Activated B cell treated with CpG ODN at 0.5 μM for 24 hours (primary cell): Measurements from ENCODE around the gene NCCRP1. TPM values are rescaled to one million over a fixed set of nuclear protein-coding genes. Genes with fewer than 3 reads are reported as not detected.

Experiments
- ATAC-seq: fragments of 200-7000 bp; cut with Tn5 transposase; one replicate; pipeline ENCODE4 v1.10.0; 2021; ENCODE audit warnings: low read depth, mild to moderate bottlenecking, moderate library complexity
- CTCF ChIA-PET: fragments of 350-600 bp; sonication (Branson Sonifier 250); formaldehyde crosslinking; loops from one replicate; lab custom pipeline; 2021; ENCODE audit warnings: antibody characterized with exemption; lab: Charles Lee
- POLR2A ChIA-PET: fragments of 350-600 bp; sonication (Branson Sonifier 250); formaldehyde crosslinking; loops from one replicate; lab custom pipeline; 2021; ENCODE audit warnings: antibody characterized with exemption; lab: Charles Lee
- DNase-seq: peaks from one replicate; pipeline ENCODE4 v3.0.0; 2022
- H3K27ac Mint-ChIP-seq: one replicate; pipeline ENCODE4 v1.8.0; 2020; ENCODE audit warnings: mixed read lengths
- H3K27me3 Mint-ChIP-seq: one replicate; pipeline ENCODE4 v1.8.0; 2021; ENCODE audit warnings: mixed read lengths
- H3K36me3 Mint-ChIP-seq: one replicate; pipeline ENCODE4 v1.8.0; 2021; ENCODE audit warnings: low read depth, mixed read lengths
- H3K4me1 Mint-ChIP-seq: one replicate; pipeline ENCODE4 v1.8.0; 2021; ENCODE audit warnings: mixed read lengths
- H3K4me3 Mint-ChIP-seq: one replicate; pipeline ENCODE4 v1.8.0; 2020; ENCODE audit warnings: mild to moderate bottlenecking, mixed read lengths
- H3K9me3 Mint-ChIP-seq: one replicate; pipeline ENCODE4 v1.8.0; 2020; ENCODE audit warnings: mixed read lengths
- CTCF ChIP-seq: fragments of 200-600 bp; IDR thresholded peaks from one replicate; pipeline ENCODE4 v1.8.0; 2022; ENCODE audit warnings: antibody characterized with exemption, mild to moderate bottlenecking
- intact Hi-C: fragments of 100-400 bp; cut with micrococcal nuclease; formaldehyde crosslinking; loops from one replicate; pipeline ENCODE4 v1.15.1; 2024
- total RNA-seq: library from RNA; stranded (reverse); gene quantifications from 2 replicates; pipeline ENCODE4 v1.2.3, GENCODE V29; 2022

Gene NCCRP1
- not detected in 2 replicates for total RNA-seq

- DNase-seq (no peak), ATAC-seq (no peak)
- H3K36me3 Mint-ChIP-seq = no peaks in the 10 kb centered on the region
- H3K4me3 Mint-ChIP-seq = no peak within 1 kb of the TSS
- intact Hi-C loops = no loop called here
- peaks cover 59% of the 10 kb centered on the region for H3K27me3 Mint-ChIP-seq
- CTCF ChIA-PET = no interaction called here
- POLR2A ChIA-PET = no interaction called here
- no peaks in the 10 kb centered on the region for H3K9me3 Mint-ChIP-seq
- peaks cover 9% of the 10 kb centered on the region for H3K4me1 Mint-ChIP-seq
- H3K27ac Mint-ChIP-seq = no peak within 1 kb of the TSS
- TF ChIP-seq CTCF = no peak
Measured at GRCh38 chr19:39196860-39197562, at the start of gene NCCRP1. Gene NCCRP1 (plus strand): TSS chr19:39196964. CDS start chr19:39196983, 19 bp downstream.

- ChIA-PET CTCF (no interaction called here), POLR2A (no interaction called here)
- Mint-ChIP-seq H3K36me3 (peaks cover 10% of the 10 kb centered on the region), H3K4me3 (no peak overlapping the region), H3K27me3 (no peaks in the 10 kb centered on the region), H3K9me3 (no peaks in the 10 kb centered on the region), H3K27ac (no peak overlapping the region), H3K4me1 (peaks cover 20% of the 10 kb centered on the region)
- DNase-seq (no peak), ATAC-seq (no peak)
- no peak for TF ChIP-seq CTCF
- intact Hi-C loops = no loop called here
Measured at GRCh38 chr19:39147480-39147879, 49.3 kb upstream of the NCCRP1 start.

- ATAC-seq = no peak
- CTCF ChIA-PET = no interaction called here
- H3K36me3 Mint-ChIP-seq = peaks cover 14% of the 10 kb centered on the region
Measured at GRCh38 chr19:39148939-39149529, 47.7 kb upstream of the NCCRP1 start.

GRCh38 chr19:39150235-39150634, 46.5 kb upstream of the NCCRP1 start:
- H3K4me1 Mint-ChIP-seq = peaks cover 6% of the 10 kb centered on the region
- DNase-seq (no peak), ATAC-seq (no peak)
- ChIA-PET POLR2A (interaction anchor here (0.5 kb wide), 1 partner anchor 50 kb away, joined by 6 read pairs; no protein-coding TSS in a partner anchor), CTCF (no interaction called here)
- H3K9me3 Mint-ChIP-seq = no peaks in the 10 kb centered on the region
- no peak overlapping the region for H3K27ac Mint-ChIP-seq
- no peak for TF ChIP-seq CTCF
- no peak overlapping the region for H3K4me3 Mint-ChIP-seq
- no peaks in the 10 kb centered on the region for H3K27me3 Mint-ChIP-seq
- intact Hi-C loops = no loop called here
- H3K36me3 Mint-ChIP-seq = peaks cover 13% of the 10 kb centered on the region

More at GRCh38 chr19:39148939-39149529, 47.7 kb upstream of the NCCRP1 start:
- TF ChIP-seq CTCF = no peak
- Mint-ChIP-seq H3K9me3 (no peaks in the 10 kb centered on the region), H3K4me1 (peaks cover 15% of the 10 kb centered on the region), H3K27ac (no peak overlapping the region), H3K27me3 (no peaks in the 10 kb centered on the region), H3K4me3 (no peak overlapping the region)
- DNase-seq = no peak
- POLR2A ChIA-PET = no interaction called here
- intact Hi-C loops = no loop called here

GRCh38 chr19:39150807-39151600, 45.8 kb upstream of the NCCRP1 start:
- Mint-ChIP-seq H3K4me1 (peaks cover 8% of the 10 kb centered on the region), H3K9me3 (no peaks in the 10 kb centered on the region), H3K27ac (no peak overlapping the region), H3K4me3 (no peak overlapping the region), H3K36me3 (peaks cover 15% of the 10 kb centered on the region), H3K27me3 (no peaks in the 10 kb centered on the region)
- no peak for DNase-seq
- ATAC-seq = no peak
- CTCF ChIA-PET = interaction anchor here (0.5 kb wide), 1 partner anchor 29 kb away, joined by 3 read pairs; no protein-coding TSS in a partner anchor
- POLR2A ChIA-PET = no interaction called here
- TF ChIP-seq CTCF = no peak
- intact Hi-C loops = no loop called here
